A549 treated with RU486 at 1 μM for 4 hours (cell line): ENCODE data around the gene NUTM1. TPM values are rescaled to one million over a fixed set of nuclear protein-coding genes. Genes with fewer than 3 reads are reported as not detected.

Source experiments
- total RNA-seq: library from RNA; stranded (reverse); fragments of 200-300 nt; extraction: Qiagen RNA extraction; gene quantifications from 5 replicates; pipeline ENCODE4 v1.2.3, GENCODE V29; 2022; ENCODE audit warnings: low read depth

NUTM1 gene, protein sequence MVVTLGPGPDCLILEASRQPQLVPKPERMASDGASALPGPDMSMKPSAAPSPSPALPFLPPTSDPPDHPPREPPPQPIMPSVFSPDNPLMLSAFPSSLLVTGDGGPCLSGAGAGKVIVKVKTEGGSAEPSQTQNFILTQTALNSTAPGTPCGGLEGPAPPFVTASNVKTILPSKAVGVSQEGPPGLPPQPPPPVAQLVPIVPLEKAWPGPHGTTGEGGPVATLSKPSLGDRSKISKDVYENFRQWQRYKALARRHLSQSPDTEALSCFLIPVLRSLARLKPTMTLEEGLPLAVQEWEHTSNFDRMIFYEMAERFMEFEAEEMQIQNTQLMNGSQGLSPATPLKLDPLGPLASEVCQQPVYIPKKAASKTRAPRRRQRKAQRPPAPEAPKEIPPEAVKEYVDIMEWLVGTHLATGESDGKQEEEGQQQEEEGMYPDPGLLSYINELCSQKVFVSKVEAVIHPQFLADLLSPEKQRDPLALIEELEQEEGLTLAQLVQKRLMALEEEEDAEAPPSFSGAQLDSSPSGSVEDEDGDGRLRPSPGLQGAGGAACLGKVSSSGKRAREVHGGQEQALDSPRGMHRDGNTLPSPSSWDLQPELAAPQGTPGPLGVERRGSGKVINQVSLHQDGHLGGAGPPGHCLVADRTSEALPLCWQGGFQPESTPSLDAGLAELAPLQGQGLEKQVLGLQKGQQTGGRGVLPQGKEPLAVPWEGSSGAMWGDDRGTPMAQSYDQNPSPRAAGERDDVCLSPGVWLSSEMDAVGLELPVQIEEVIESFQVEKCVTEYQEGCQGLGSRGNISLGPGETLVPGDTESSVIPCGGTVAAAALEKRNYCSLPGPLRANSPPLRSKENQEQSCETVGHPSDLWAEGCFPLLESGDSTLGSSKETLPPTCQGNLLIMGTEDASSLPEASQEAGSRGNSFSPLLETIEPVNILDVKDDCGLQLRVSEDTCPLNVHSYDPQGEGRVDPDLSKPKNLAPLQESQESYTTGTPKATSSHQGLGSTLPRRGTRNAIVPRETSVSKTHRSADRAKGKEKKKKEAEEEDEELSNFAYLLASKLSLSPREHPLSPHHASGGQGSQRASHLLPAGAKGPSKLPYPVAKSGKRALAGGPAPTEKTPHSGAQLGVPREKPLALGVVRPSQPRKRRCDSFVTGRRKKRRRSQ
- not detected in 5 replicates for total RNA-seq

DNA sequence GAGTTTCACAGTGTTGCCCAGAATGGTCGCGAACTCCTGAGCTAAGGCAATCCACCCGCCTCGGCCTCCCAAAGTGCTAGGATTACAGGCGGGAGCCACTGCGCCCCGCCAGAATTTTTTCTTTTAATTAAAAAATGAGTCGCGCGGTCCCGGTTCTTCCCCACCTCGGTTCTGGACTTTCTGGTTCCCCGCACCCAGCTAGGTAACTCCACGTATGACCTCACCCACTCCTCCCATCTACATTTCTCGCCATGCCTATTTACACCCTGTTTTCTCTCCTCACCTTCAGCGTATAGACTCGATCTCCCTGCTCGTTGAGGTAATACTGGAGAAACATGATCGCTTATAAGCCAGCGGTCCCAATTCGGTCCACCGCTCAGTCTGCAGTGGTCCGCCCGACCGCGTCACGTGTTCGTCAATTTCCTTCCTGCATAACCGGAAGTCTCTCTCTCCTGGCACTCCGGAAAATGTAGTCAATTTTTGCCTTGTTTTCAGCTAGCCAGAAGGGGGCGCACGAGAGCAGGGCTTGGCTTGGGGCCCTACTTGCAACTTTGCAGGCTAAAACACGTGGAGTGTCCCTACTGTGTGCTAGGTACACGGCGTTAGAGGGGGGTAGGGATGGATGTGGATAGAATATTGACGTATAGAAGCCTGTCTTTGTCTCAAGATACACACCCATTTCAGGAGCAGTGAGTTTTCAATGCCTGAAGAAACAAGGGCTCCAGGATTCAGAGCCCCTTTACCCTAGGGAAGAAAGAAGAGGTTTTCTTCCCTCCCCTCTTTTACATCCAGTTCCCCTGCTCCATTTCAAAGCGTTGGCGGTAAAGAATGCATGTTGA lies at the start of gene NUTM1, which contains the start of gene NOP10:
Gene NUTM1 (plus strand): TSS at position 579 of the 839 bp plus-strand sequence. CDS start 382 bp downstream, outside the sequence.
Gene NOP10 (minus strand): TSS at position 400 of the 839 bp plus-strand sequence. CDS start 63 bp downstream, at position 337.

DNA sequence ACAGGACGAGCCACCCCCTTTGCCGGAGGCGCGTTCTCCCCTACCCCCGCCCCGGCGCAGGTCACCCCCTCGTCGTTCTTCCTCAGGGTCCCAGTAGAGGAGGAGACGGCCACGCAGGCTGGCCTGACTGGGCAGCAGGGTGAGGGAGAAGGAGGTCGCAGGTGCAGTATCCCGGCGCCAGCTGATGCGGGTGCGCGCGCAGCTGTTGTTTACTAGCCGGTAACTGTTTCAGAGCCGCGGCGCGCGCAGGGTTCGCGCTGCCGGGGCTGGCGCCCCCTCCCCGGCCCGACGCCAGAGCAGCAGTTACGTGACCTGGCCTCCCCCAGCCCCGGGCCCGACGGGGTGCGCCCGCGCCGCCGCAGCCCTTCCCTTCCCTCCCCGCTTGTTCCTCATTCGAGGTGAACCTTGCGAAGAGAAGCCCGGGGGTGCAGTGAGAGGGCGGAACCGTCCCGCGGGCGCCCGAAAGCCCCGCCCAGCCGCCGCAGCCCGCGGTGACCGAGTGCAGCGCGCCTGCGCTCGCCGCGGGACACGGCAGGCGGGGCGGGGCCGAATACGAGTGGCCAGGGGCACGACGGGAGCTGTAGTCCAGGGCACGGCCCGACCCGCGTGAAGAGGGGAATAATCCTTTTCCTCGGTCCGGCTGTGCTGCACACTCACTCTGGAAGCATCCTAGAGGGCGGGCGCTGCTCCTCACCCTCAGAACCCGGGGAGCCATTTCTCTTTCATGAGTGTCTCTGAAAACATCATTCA lies 5.4 kb upstream of the NUTM1 start, which contains the start of gene SLC12A6:
Gene SLC12A6 (minus strand): TSS at position 225 of the 750 bp plus-strand sequence. CDS start 1,101 bp downstream, outside the sequence.

DNA sequence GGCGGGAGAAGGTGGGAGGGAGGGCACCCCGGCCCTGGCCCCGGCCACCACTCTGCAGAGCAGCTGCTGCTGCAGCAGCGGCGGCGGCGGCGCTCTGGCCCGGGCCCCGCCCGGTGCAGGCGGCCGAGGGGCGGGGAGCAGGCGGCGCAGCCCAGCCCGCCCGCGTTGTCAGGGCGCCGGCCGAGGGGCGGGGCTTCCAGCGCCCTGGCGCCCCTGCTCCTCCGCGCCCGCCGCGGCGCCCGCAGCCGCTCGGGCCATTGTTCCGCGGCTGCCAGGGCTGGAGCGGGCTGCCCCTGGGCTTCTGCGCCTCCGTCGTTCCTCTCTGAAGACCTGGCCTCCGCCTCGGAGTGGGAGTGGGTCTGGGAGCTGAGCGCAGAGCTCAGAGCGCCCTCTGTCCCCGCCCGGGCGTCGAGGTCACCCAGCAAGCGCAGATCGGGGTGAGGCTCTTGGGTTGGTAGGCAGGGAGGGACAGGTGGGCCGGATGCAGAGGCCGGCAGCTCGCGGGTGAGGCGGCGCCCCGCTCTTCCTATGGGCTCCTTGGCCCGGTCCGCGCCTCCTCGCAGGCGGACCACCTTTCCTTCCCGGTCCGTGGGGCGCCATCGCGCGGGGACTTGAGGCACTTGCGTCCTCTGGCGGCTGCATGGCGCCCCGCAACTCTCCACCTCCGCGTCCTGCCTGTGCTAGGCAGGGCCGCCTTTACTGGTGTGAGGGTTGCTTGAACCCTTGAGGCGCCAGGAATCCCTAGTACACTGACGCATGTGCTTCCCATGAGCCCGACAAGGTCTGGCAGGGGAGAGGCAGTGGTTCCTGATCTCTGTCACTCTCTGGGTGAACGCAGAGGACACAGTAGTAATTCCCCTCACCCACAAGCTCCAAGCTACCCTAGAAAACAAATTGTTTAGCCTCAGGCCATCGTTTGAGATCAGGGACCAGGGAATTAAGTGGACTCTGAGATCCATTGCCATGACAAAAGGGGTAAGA lies 24.3 kb downstream of the NUTM1 start, which contains the start of gene LPCAT4:
Gene LPCAT4 (minus strand): TSS at position 96 of the 981 bp plus-strand sequence. CDS start 96 bp downstream, outside the sequence.

Other genes with a start within 250 kb of the NUTM1 start
- 128 to 154 TPM (median 142 TPM) in 5 replicates for gene EMC7, start 241.5 kb upstream of the NUTM1 start, total RNA-seq
- gene PGBD4, start 241.2 kb upstream of the NUTM1 start, total RNA-seq, result 0.82 to 1.6 TPM (median 1.5 TPM) in 5 replicates
- gene KATNBL1, start 133.2 kb upstream of the NUTM1 start, total RNA-seq, result 17.3 to 36.5 TPM (median 34.7 TPM) in 5 replicates
- gene EMC4, start 118.3 kb upstream of the NUTM1 start, total RNA-seq, result 186 to 201 TPM (median 199 TPM) in 5 replicates
- 4.7 to 6.9 TPM (median 6.6 TPM) in 5 replicates for gene SLC12A6, start 5.5 kb upstream of the NUTM1 start, total RNA-seq
- 526 to 639 TPM (median 558 TPM) in 5 replicates for gene NOP10, start 179 bp upstream of the NUTM1 start, total RNA-seq
- 42.3 to 64.1 TPM (median 56.1 TPM) in 5 replicates for gene LPCAT4, start 23.9 kb downstream of the NUTM1 start, total RNA-seq
- 4.6 to 10.2 TPM (median 7.5 TPM) in 5 replicates for gene GOLGA8A, start 94.5 kb downstream of the NUTM1 start, total RNA-seq
- gene GOLGA8B, start 240.3 kb downstream of the NUTM1 start, total RNA-seq, result 7.7 to 19.4 TPM (median 16.6 TPM) in 5 replicates